Fibroblast of pulmonary artery (primary cell): ENCODE measurements around the gene TMEM239.

Source experiments
- DNase-seq: peaks from one replicate; pipeline ENCODE4 v3.0.0-alpha.2; 2010; ENCODE audit warnings: low read depth
- H3K4me3 ChIP-seq: replicated peaks from 2 replicates; pipeline ENCODE4 v1.5.1; 2011; ENCODE audit warnings: low read depth, mild to moderate bottlenecking, control low read depth, low read length, moderate library complexity
- CTCF ChIP-seq: IDR thresholded peaks from 2 replicates; pipeline ENCODE4 v1.5.1; 2011; ENCODE audit warnings: mild to moderate bottlenecking, control low read depth, low read length, inconsistent platforms; ENCODE audit errors: missing control alignments

TMEM239 gene

GRCh38 chr20:2834401-2835110 is 18.4 kb downstream of the TMEM239 start:
- TF ChIP-seq CTCF, result no peak
- H3K4me3 ChIP-seq, result no peak overlapping the region
- no peak for DNase-seq

- no peak for TF ChIP-seq CTCF
- no peak overlapping the region for H3K4me3 ChIP-seq
- DNase-seq, result no peak
Observed at GRCh38 chr20:2835331-2835796, 19.2 kb downstream of the TMEM239 start.

GRCh38 chr20:2836035-2836434 is 19.9 kb downstream of the TMEM239 start:
- no peak for DNase-seq
- H3K4me3 ChIP-seq, result no peak overlapping the region
- no peak for TF ChIP-seq CTCF

- DNase-seq, result no peak
- H3K4me3 ChIP-seq, result no peak overlapping the region
- no peak for TF ChIP-seq CTCF
Observed at GRCh38 chr20:2837221-2837960, 21.2 kb downstream of the TMEM239 start.

GRCh38 chr20:2838170-2838797 is 22.1 kb downstream of the TMEM239 start:
- no peak for DNase-seq

More at GRCh38 chr20:2838170-2838797, 22.1 kb downstream of the TMEM239 start:
- TF ChIP-seq CTCF, result no peak
- H3K4me3 ChIP-seq, result no peak overlapping the region
